GM21381 (cell line): ENCODE measurements around the gene AMFR.

ENCODE experiments used
- ATAC-seq: cut with Tn5 transposase; IDR thresholded peaks from one replicate; pipeline ENCODE4 v1.9.1; 2021; ENCODE audit warnings: mild to moderate bottlenecking, moderate library complexity; ENCODE audit not compliant: unreplicated experiment

Gene AMFR

DNA sequence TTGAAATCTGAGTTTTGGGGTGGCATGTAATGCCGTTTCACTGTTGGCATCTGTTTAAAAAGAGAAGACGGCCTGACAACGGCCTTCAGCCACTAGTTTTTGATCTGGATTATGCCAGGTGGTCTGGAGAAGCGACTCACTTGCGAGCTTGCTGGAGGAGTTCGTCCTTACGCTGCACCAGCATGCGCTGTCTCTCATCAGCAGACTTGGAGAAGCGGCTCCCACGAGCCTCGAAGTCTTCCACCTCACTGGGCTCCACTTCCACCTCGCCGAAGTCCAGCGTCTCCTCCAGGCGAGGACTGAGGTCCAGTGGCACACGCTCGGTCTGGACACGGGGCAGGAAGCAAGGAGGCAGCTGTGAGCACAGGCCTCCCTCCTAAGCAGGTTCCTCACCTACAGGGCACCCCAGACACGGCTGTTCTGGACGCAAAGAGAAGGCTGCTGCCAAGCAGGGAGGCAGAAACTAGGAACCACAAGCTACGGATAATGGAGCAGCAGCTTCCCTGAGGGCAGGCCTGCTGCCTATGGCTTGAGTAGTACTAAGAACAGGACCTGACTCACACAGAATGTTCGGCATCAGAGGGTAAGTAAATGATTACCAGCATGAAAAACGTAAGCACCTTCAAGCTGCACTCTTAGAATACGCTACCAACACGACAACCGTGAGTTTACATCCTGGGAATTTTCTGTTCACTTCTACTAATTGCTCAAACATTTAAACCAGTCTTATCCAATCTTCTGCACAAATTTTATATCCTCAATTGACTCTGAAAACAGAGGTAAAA, 61.4 kb downstream of the AMFR start:
- ATAC-seq, result no peak

DNA sequence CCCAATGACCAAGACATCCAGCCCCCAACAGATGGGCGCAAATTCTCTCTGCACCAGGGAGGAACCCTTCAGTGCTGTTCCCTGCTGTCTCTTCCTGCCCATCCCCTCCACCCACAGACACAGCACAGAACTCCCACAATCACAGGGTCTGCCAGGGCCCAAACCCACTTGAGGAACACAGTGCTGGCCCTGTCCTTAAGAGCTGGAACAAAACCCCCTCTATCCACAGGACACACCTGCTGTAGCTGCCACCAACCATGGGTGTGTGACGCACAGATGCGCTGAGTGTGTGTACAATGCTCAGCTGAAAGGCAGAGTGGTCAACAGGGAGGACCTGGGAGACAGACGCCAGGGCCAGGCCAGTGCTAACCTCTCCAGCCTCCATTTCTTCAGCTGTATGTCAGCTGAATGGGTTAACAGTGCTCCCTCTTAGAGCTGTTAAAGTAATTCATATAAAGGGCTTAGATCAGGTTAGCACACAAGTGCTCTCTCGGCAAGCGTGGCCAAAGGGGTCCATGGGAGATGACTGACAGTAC, 62.1 kb downstream of the AMFR start:
- ATAC-seq, result no peak

DNA sequence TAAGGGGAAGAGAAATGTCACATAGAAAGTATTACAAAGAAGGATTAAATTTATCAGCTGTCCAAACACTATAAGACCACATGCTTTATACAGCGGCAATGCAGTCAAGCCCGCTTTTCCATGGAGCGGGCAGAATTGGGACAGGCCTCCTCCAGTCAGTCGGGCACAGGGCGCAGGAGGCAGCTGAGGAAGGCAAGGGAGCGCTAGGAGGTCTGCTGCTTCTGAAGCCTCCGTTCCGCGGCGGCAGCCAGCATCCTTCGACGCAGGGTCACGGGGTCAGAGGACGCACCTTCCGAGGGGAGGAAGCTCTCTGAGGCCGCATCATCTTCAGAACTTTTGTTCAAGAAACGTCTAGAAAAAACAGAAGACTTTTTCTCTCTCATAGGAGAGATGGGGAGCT, 62.6 kb downstream of the AMFR start:
- ATAC-seq, result no peak

DNA sequence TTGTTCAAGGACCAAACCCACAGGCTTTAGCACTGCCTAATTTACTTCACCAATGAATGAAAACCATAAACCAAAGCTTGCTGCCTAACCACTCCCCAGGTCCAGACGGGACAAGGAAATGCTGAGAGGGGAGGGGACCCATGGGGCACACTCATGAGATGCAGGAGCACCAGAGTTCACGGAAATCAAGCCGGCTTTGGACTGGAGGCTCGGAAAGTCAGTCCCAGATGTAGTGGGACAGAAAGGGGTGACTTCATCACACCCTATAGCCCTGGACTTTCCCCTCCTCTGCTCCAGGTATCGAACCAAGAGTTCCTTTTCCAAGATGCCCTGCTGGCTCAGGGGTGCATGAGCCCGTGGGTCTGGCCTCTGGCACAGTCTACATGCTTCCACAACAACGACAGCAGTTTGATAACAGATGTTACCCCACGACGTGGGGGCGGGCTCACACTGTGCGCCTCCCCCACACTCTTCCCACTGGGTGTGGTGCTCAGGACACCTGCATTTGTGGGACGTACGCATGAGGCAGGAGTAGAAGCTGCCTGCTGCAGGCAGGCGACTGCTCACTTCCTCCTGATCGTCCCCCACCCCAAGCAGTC, 63.2 kb downstream of the AMFR start:
- ATAC-seq, result no peak

DNA sequence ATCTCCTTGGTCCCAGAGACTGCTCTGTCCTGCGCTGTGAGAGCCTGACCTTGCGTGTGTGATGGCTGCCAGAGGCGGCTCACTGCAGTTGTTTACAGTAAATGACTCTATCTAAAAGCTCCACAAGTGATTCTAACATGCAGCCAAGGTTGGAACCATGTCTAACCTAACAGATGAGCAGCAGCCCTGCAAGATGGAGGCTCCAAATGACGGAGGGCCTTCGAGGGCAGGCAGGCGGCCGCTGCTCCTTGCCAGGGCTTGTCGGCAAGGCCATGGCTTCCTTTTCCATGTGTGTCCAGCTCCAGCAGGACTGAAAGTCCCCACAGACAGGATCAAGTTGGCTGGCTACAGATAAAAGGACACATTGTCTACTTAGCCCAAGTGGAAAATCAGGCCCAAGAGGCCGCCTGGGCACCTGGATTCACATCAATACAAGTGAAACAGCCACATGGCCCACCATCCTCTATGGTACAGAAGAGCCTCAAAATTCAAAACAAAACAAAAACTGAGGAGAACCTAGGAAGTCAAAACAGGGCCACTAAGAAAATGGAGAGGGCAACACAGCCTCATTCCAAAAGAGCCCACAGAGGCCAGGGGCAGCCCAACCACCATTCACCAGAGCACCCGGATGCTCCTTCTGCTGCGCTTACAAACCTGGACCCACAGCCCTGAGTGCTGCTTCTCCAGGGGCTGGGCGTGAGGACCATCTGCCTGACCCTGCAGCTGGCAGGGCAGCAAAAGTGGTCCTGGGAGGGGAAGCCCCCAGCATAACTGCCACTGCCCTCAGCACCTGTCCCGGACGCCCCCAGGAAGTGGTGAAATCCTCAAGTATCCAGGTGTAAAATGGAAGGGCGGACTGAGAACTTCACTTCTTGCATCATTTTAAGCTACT, 65.0 kb downstream of the AMFR start:
- no peak for ATAC-seq

DNA sequence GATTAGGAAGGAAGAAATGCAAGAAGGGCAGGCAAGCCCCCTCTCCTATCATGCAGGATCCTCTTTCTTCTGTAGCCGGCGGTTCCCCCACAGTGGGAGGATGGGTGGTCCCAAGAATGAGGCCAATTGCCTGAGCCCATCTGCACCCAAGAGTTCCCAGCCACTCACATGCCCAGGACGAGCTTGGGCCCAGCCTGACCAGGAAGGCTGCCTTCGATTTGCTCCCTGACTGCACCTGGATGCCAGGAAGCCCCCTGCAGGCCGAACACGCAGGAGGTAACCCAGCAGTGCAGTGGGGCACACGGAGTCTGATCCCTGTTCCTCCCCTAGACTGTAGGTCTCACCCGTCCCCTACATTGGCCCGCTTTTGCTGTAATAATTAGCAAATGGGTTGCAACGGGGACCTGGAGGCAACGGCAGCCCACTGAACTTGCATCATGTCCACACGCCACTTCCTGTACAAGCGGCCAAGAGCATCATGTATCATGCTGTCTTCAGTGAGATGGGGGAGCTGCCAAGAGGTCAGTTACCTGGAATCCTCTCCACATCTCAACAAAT, 67.5 kb downstream of the AMFR start:
- ATAC-seq, result no peak

DNA sequence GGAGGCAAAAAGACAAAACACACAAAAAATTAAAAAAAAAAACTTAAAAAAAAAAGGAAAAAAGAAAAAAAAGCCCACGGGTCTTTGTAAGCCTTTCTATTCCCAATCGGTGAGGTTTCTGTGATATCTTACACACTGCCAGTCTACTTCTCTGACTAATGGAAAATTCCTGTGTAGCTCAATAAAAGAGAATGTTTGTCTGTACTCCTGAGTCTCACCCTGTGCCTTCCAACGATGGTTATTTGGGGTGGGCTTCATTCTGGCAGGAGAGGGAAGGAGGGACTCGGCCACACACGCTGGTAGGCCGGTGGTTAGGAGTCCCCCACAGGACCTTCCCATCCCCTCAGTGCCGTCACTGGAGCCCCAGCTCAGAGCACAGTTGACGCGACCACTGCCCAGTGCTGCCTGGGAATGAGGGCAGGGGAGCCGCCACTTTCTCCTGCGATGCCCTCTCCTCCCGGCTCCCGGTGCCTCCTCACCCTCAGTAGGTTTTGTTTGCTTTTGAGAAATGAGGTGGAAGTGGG, 68.0 kb downstream of the AMFR start:
- ATAC-seq, result no peak

DNA sequence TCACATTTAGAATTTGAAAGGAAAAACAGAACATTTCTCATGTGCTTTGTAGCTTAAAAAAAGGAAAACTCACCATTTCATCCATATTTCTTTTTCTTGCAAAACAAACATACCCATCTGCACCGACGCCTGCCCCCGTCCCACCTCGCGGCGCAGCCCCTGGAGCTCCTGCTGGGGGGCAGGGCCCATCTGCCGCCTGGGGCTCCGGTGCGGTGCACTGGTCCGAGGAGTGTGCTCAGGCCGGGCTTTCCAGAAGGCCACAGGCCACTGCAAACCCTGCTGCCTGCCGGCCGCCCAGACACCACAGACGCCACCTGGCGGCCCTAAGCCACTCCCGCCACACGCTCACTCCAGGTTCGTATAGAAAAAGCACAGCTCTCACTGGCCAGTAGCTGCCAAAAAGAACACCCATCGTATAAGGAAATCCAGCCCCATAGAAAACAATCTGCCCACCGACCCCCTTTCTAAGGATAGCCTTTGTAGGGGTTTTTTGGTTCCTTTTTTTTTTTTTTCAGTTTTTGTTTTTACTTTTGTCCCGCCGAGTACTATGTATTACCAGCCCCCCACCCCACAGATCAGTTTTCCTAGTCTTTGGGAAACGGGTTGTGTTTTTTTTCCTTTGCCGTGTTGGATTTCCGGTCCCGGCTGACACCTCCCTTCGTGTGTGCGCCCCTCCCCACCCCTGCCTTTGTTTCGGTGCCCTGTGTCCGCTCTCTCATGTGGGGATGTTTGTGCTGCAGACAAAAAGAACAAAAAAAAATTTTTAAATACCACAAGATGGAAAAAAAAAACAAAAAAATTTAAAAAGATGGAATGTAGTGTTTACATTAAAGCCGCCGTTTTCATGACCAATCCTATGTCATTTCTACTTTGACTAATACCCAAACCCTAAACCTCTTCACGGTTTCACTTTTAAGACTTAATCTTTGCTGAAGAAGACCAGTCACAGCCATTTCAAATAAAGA, 68.8 kb downstream of the AMFR start:
- peak; percentile 91 for ATAC-seq

DNA sequence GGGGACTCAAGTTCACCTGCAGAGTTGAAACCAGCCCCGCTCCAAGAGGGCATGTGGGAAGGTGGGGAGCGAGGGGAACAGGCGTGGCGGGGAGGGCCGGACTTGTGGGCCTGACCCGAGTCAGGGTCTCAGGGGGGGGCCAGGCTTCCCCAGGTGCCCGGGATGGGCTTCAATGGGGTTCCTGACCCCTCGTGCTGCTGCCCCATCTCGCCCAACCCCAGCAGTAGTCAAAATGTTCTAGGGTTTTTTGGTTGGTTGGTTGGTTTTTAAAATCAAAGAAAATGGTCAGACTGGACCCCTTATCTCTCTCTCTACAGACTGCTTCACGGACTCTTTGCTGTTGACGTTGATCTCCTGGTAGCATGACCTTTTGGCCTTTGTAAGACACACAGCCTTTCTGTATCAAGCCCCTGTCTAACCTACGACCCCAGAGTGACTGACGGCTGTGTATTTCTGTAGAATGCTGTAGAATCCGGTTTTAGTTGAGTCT, 69.5 kb downstream of the AMFR start:
- no peak for ATAC-seq

DNA sequence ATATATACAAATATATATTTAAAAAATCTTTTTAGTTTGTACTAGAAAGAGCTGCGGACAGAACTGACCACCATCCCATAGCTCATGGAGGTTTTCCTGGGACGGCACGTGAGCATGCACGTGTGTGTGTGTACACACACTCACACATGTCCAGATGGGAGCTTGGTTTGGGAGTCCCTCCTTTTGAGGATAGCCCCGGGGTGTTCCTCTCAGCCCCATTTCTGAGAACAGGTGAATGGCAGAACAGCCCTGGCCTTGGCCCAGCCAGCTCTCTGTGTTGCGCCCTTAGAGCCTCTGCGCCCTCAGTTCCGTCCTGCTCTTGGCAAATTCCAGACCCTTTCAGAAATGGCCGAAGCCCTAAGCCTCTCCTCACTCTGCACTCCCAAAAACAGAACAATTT, 70.1 kb downstream of the AMFR start:
- ATAC-seq, result no peak

DNA sequence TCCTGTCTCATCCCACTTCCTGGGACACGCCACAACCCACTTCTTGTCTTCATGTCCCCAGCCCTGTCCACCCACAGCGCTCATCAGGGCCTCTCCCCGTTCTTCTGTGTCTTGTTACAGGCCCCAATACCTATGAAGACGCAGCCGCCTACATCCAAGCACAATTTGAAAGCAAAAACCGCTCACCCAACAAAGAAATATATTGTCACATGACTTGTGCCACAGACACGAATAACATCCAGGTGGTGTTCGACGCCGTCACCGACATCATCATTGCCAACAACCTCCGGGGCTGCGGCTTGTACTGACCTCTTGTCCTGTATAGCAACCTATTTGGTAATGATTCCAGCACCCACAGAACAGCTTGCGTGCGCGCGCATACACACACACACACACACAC, 70.6 kb downstream of the AMFR start:
- ATAC-seq, result no peak

DNA sequence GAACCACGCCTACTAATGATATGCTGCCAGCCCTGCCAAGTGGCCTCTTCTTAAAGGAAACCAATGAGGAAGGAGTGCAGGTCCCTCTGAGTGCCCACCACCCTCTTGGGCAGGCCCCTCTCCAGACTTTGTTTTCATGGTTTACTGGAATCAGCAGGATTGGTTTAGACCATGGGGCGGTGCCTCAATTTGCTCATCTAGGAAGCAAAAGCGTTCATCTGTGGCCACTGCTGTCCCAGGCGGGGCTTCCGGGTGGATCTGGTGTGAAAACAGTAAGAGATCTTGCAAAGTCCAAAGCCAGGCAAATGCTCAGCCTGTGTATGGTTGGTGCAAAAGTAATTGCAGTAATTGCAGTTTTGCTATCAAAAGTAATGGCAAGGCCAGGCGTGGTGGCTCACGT, 71.3 kb downstream of the AMFR start:
- ATAC-seq, result no peak

DNA sequence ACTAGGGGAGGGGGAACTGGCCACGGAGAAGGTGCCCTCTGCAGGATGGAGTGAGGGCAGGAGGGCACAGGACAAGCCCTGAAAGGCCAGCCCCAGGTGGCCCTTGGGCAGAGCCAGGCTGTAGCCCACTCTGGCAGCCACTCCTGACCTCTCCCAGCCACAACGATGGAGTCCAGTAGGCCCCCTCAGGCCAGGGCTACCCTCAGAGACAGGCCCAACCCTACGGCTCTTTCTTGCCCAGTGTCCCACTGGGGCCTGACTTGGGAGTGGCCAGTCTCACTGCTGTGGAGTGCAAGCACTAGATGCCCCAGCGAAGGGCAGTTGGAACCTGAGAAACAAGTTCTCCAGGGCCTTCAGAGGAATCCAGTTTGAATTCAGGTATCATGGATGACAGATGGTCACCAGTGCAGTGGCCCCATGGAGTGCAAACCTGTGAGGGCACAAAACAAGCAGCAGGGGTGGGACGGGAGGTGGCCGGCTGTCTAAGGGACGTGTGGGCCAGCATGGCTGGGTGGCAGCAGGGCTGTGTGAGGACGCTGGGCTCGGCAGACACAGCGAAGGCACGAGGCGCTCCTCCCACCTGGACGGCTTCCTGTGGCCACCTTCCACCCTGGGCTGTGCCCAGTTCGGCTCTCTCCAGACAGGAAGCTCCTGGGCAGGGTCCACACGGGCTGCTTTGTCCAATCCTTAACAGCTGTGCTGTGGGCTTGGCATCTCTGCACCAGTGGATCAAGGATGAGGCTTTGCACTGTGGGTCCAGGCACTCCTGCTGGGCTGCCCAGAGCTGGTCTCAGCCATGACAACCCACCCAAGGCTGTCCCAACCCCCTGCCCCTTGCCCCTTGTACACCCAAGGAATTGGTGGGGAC, 72.1 kb downstream of the AMFR start:
- no peak for ATAC-seq

DNA sequence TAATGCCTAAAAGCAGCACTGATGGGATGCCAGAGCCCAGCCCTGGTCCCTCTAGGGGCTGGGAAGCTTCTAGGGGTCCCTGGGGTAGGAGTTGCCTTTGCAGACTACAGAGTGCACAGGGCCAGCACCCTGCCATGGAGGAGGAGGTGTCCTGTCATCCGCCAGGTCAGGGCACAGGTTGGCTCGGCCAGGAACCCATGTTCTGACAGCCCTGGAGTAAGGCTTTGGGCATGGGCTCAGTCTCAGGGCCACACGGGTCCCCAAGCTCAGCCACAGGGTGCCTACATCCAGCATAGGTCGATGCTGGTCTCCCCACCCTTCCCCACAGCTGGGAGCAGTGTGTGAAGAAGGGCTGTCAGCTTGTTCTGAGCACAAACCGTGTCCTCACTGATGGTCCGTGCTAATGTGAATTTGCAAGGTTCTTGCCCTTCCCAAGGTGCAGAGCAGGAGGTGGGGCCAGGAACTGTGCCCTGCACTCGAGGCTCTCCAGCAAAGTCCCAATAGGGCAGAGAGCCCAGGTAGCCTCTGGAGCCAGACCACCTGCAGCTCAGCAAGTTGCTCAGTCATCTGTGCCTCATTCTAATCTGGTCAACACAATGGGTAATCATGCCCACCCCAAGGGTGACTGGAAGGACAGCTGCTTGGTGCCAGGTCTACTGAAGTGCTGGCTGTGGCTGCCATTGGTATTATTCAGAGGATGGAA, 72.8 kb downstream of the AMFR start:
- no peak for ATAC-seq

DNA sequence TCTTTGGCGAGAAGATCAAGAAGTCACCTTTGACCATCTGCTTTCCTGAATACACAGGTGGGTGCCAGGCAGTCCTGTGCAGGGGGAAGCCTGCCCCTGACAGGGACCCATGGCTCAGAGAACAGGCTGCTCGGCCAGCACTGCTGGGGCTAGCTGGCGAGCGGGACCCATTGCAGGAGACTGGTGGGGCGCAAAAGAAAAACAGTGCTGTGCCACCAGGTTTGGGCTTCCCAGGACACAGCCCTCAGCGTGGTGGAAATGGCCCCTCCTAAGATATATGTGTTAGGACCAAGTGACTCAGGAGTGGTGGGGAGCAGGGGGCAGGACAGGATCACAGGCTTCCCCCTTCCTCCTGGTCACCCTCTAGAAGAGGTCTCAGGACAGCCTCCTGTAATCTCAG, 73.9 kb downstream of the AMFR start:
- ATAC-seq, result no peak

DNA sequence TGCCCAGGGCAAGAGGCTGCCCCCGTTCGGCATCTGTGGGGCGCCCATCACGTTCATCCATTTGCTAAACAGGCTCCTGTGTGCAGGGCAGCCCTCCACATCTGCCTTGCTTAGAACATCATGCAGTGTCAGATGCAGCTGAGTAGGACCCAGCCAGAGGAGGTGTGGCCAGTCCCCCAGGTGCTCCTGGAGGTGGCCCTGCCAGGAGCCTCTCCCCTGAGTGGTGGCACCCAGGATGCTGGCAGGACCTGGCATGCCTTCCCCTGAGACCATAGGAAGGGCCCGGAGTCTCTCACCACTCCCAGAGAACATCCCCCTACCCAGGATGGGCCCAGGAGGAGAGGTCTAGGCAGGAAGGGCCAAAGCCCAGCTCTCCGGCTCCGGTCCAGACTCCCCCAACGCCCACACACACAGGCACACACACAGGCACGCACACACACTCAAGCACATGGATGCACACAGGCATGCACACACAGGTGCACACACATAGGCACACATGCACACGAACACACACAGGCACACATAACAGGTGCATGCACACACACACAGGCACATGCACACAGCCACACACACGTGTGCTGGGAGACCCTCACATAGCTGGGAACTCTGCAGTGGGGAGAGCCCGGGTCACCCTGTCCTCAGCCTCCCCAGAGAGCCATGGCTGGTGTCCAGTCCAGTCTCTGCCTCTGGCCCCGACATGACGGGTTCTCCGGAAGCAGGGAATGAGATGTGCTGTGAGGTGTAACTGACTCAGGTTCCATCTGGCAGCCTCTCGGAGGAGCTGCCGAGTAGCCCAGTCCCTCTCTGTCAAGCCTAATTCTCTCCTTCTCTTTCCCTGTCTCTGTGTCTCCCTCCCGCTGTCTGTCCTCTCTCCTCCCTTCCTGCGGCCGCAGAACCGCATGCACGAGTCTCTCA, 74.6 kb downstream of the AMFR start:
- no peak for ATAC-seq

DNA sequence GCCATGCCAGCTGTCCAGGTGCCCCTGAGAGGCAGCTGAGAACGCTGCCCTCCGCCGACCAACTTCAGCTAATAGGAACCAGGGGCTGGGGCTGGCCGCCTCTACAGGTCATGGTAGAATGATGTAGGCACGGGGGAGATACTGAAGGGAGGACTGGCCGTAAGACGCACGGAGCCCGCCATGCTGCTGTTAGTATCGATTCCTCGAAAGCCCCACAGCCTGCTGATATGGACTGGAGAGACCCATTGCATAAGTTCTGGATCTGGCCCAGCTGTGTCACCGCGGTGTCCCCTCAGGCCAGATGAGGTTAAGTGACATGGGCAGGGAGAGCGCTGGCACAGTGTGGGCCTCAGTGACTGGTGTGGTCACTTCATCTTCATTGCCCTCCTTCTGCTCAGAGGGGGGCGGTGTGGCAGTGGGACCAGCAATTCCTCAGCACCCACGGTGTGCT, 75.6 kb downstream of the AMFR start:
- no peak for ATAC-seq
